GM12878 (cell line): ENCODE measurements around the gene SCAP. TPM values are rescaled to one million over a fixed set of nuclear protein-coding genes. Genes with fewer than 3 reads are reported as not detected.

ENCODE experiments used
- CBX5 ChIP-seq: sonication (generic); IDR thresholded peaks from 2 replicates; pipeline ENCODE4 v1.6.1; 2016; ENCODE audit warnings: low read depth, moderate library complexity, mild to moderate bottlenecking, inconsistent platforms
- GATAD2B ChIP-seq: fragments of 450-650 bp; conservative IDR thresholded peaks from 2 replicates; pipeline ENCODE4 v1.6.1; 2017; ENCODE audit warnings: low read depth, mild to moderate bottlenecking, moderate library complexity
- HDGF ChIP-seq: fragments of 450-650 bp; IDR thresholded peaks from 2 replicates; pipeline ENCODE4 v1.6.1; 2016; ENCODE audit warnings: antibody characterized with exemption
- JUNB ChIP-seq: IDR thresholded peaks from 2 replicates; pipeline ENCODE4 v1.6.1; 2016; ENCODE audit warnings: antibody characterized with exemption, mild to moderate bottlenecking
- MAX ChIP-seq: IDR thresholded peaks from 2 replicates; pipeline ENCODE4 v1.6.1; 2012; ENCODE audit warnings: low read depth, low read length, improper control_type of control experiment
- PAX5 ChIP-seq: IDR thresholded peaks from 2 replicates; pipeline ENCODE4 v1.6.1; 2011; ENCODE audit warnings: low read depth, low read length, borderline replicate concordance
- RUNX3 ChIP-seq: IDR thresholded peaks from 2 replicates; pipeline ENCODE4 v1.6.1; 2012; ENCODE audit warnings: low read length, inconsistent platforms
- SMAD5 ChIP-seq: IDR thresholded peaks from 2 replicates; pipeline ENCODE4 v1.6.1; 2016; ENCODE audit warnings: antibody characterized with exemption, low read depth
- SMARCA5 ChIP-seq: fragments of 450-650 bp; IDR thresholded peaks from 2 replicates; pipeline ENCODE4 v1.6.1; 2017; ENCODE audit warnings: mild to moderate bottlenecking
- SMC3 ChIP-seq: IDR thresholded peaks from 2 replicates; pipeline ENCODE4 v1.6.1; 2011; ENCODE audit warnings: low read length, improper control_type of control experiment, borderline replicate concordance
- STAT3 ChIP-seq: IDR thresholded peaks from 2 replicates; pipeline ENCODE4 v1.6.1; 2011; ENCODE audit warnings: low read depth, low read length, improper control_type of control experiment
- SUPT20H ChIP-seq: IDR thresholded peaks from 2 replicates; pipeline ENCODE4 v1.6.1; 2011; ENCODE audit warnings: low read depth, mild to moderate bottlenecking, low read length, moderate library complexity, borderline replicate concordance; ENCODE audit not compliant: control insufficient read depth
- ZNF384 ChIP-seq: IDR thresholded peaks from 2 replicates; pipeline ENCODE4 v1.6.1; 2012; ENCODE audit warnings: low read depth, mild to moderate bottlenecking, low read length, improper control_type of control experiment, borderline replicate concordance
- polyA plus RNA-seq, 11 experiments: library from polyadenylated mRNA; depleted of rRNA in 4 of 11; unstranded in 6 of 11; stranded (reverse) in 5 of 11; fragments of >200 nt; fragmentation: Nextera tagmentation in 4 of 11; fragmentation: Illumina TruSeq in 1 of 11; extraction: Ambion mirVana in 4 of 11; extraction: Trizol in 1 of 11; gene quantifications; 1 replicate in 1 of 11; 2 replicates in 10 of 11; pipeline versions ENCODE4 v1.2.1 to v1.2.3, GENCODE V29; 2011 to 2016; ENCODE audit warnings: inconsistent platforms in 2 of 11, missing spikeins in 2 of 11, low read depth in 1 of 11
- total RNA-seq, 4 experiments: library from RNA; depleted of rRNA in 3 of 4; stranded (reverse); fragments of >200 nt in 3 of 4; fragmentation: Illumina TruSeq in 1 of 4; extraction: Trizol in 1 of 4; gene quantifications; 2 replicates each; pipeline versions ENCODE4 v1.2.1 to v1.2.3, GENCODE V29; 2013 to 2021
- TF ChIP-seq, protein P1 (sequence below): fragments of 450-650 bp; IDR thresholded peaks from 2 replicates; pipeline ENCODE4 v1.6.1; 2017; ENCODE audit warnings: mild to moderate bottlenecking, moderate library complexity
- TF ChIP-seq, protein P2 (sequence below): fragments of 450-650 bp; IDR thresholded peaks from 2 replicates; pipeline ENCODE4 v1.6.1; 2017; ENCODE audit warnings: mild to moderate bottlenecking, low read depth, inconsistent platforms; ENCODE audit not compliant: poor library complexity, severe bottlenecking
- TF ChIP-seq, protein P3 (sequence below): fragments of 450-650 bp; IDR thresholded peaks from 2 replicates; pipeline ENCODE4 v1.6.1; 2014; ENCODE audit warnings: mild to moderate bottlenecking

The SCAP gene
- total and polyA plus RNA-seq, 10 of the 15 experiments (the other 5 are each of a cell fraction or from before 2014, with no cell fraction given): 1.5 to 64.1 (median 27.9) TPM

DNA sequence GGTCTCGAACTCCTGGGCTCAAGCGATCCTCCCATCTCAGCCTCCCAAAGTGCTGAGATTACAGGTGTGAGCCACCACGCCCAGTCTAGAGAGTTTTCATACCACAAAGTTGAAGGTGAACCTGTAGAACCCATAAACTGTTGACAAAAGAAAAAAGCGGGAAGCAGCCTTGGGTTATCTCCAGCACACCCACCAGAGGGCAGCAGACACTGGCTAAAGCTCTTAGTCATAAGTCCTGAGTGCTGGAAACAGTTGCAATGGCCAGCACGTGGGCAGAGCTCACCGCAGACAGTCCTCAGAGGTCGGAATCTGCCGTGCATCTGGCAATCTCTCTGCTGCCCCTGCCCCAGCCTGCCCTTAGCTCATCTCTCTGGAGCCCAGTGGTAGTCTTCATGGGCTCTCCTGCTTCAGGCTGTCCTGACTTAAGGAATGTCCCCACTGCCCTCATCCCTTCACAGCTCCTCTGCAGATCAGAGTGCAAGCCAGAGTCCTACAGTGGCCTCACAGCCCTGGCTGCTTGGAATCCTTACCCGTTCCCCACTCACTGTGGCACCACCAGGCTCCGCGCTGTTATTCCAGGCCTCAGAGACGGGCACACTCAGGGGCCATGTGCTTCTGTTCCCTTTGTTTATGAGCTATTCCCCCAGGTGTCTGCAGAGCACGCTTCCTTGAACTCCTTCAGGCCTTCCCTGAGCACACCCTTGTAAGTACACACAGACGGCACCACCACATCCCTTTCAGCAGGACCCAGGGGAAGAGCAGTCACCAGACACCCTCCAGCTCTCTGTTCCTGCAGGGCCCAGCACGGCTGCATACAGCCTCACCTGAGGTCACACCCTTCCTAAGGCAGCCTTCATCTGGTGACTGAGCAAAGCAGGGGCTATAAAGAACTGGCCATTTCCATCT, 46.6 kb upstream of the SCAP start (continued):
- TF ChIP-seq, protein P1, sequence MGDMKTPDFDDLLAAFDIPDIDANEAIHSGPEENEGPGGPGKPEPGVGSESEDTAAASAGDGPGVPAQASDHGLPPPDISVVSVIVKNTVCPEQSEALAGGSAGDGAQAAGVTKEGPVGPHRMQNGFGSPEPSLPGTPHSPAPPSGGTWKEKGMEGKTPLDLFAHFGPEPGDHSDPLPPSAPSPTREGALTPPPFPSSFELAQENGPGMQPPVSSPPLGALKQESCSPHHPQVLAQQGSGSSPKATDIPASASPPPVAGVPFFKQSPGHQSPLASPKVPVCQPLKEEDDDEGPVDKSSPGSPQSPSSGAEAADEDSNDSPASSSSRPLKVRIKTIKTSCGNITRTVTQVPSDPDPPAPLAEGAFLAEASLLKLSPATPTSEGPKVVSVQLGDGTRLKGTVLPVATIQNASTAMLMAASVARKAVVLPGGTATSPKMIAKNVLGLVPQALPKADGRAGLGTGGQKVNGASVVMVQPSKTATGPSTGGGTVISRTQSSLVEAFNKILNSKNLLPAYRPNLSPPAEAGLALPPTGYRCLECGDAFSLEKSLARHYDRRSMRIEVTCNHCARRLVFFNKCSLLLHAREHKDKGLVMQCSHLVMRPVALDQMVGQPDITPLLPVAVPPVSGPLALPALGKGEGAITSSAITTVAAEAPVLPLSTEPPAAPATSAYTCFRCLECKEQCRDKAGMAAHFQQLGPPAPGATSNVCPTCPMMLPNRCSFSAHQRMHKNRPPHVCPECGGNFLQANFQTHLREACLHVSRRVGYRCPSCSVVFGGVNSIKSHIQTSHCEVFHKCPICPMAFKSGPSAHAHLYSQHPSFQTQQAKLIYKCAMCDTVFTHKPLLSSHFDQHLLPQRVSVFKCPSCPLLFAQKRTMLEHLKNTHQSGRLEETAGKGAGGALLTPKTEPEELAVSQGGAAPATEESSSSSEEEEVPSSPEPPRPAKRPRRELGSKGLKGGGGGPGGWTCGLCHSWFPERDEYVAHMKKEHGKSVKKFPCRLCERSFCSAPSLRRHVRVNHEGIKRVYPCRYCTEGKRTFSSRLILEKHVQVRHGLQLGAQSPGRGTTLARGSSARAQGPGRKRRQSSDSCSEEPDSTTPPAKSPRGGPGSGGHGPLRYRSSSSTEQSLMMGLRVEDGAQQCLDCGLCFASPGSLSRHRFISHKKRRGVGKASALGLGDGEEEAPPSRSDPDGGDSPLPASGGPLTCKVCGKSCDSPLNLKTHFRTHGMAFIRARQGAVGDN: no peak
- TF ChIP-seq, protein P2, sequence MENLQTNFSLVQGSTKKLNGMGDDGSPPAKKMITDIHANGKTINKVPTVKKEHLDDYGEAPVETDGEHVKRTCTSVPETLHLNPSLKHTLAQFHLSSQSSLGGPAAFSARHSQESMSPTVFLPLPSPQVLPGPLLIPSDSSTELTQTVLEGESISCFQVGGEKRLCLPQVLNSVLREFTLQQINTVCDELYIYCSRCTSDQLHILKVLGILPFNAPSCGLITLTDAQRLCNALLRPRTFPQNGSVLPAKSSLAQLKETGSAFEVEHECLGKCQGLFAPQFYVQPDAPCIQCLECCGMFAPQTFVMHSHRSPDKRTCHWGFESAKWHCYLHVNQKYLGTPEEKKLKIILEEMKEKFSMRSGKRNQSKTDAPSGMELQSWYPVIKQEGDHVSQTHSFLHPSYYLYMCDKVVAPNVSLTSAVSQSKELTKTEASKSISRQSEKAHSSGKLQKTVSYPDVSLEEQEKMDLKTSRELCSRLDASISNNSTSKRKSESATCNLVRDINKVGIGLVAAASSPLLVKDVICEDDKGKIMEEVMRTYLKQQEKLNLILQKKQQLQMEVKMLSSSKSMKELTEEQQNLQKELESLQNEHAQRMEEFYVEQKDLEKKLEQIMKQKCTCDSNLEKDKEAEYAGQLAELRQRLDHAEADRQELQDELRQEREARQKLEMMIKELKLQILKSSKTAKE: peak; percentile 54
- TF ChIP-seq STAT3 (no peak), SMC3 (peak; percentile 98), MAX (peak; percentile 90), GATAD2B (peak; percentile 57; the same call in 1 of the 2 replicates), SMARCA5 (peak; percentile 78), ZNF384 (peak; percentile 58; the same call in 1 of the 2 replicates), RUNX3 (peak; percentile 86), JUNB (no peak), SUPT20H (no peak), CBX5 (no peak), HDGF (no peak), PAX5 (0 out of 2 replicates have a peak, but pooled peaks have one; percentile 16), SMAD5 (no peak)
- TF ChIP-seq, protein P3, sequence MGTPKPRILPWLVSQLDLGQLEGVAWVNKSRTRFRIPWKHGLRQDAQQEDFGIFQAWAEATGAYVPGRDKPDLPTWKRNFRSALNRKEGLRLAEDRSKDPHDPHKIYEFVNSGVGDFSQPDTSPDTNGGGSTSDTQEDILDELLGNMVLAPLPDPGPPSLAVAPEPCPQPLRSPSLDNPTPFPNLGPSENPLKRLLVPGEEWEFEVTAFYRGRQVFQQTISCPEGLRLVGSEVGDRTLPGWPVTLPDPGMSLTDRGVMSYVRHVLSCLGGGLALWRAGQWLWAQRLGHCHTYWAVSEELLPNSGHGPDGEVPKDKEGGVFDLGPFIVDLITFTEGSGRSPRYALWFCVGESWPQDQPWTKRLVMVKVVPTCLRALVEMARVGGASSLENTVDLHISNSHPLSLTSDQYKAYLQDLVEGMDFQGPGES: no peak
